ENCODE results near the gene SPTBN5. TPM values are rescaled to one million over a fixed set of nuclear protein-coding genes. Genes with fewer than 3 reads are reported as not detected.

Gene SPTBN5
- total RNA-seq, 4 donors from 2014 or later, result 1.3 to 3.3 (median 2.0) TPM

GRCh38 chr15:41814534-41814933 lies 79.3 kb downstream of the SPTBN5 start:
- no peak for DNase-seq (ENCODE audit: low spot score in 2 of 2)
- TF ChIP-seq POLR2A (IDR thresholded peaks at IDR 0.05) (no peak), CTCF (IDR thresholded peaks at IDR 0.05) (no peak)
- intact Hi-C loops (cut with DNase I; ENCODE audit: low total_unique reads), result loop anchor here (5.0 kb wide), 1 partner anchor 42 kb away; the partner anchor contains the start of gene MAPKBP1
- no peak overlapping the region for H3K4me3 ChIP-seq (ENCODE audit: low read depth, poor library complexity, severe bottlenecking)
- WGBS, 2 donors, result 85 to 88% methylated on average over 5 of the region's 5 CpGs

GRCh38 chr15:41813426-41813825 lies 80.4 kb downstream of the SPTBN5 start:
- peak in 1 of 2 donors; percentile 79 for DNase-seq (ENCODE audit: low spot score in 2 of 2)
- TF ChIP-seq POLR2A (IDR thresholded peaks at IDR 0.05) (no peak), CTCF (IDR thresholded peaks at IDR 0.05) (no peak)
- H3K4me3 ChIP-seq (ENCODE audit: low read depth, poor library complexity, severe bottlenecking), result no peak overlapping the region
- WGBS, 2 donors, result 93 to 96% methylated on average over 8 of the region's 8 CpGs
- intact Hi-C loops (cut with DNase I; ENCODE audit: low total_unique reads), result loop anchor here (5.0 kb wide), 1 partner anchor 41 kb away; the partner anchor contains the start of gene MAPKBP1

- DNase-seq (ENCODE audit: low spot score in 2 of 2), result no peak
- WGBS, 2 donors, result 89 to 92% methylated on average over 11 of the region's 11 CpGs
- intact Hi-C loops (cut with DNase I; ENCODE audit: low total_unique reads), result loop anchor here (5.0 kb wide), 1 partner anchor 41 kb away; the partner anchor contains the start of gene MAPKBP1
- H3K4me3 ChIP-seq (ENCODE audit: low read depth, poor library complexity, severe bottlenecking), result no peak overlapping the region
- TF ChIP-seq POLR2A (IDR thresholded peaks at IDR 0.05) (no peak), CTCF (IDR thresholded peaks at IDR 0.05) (no peak)
These were observed 81.0 kb downstream of the SPTBN5 start for GRCh38 chr15:41812820-41813375.

GRCh38 chr15:41811432-41812195 lies 82.2 kb downstream of the SPTBN5 start:
- WGBS, 2 donors, result 48 to 53% methylated on average over 18 of the region's 18 CpGs
- intact Hi-C loops (cut with DNase I; ENCODE audit: low total_unique reads), result loop anchor here (5.0 kb wide), 1 partner anchor 39 kb away; the partner anchor contains the start of gene MAPKBP1
- no peak overlapping the region for H3K4me3 ChIP-seq (ENCODE audit: low read depth, poor library complexity, severe bottlenecking)
- no peak for TF ChIP-seq POLR2A (IDR thresholded peaks at IDR 0.05)
- peak in 1 of 3 donors; percentile 67 for TF ChIP-seq CTCF (IDR thresholded peaks at IDR 0.05)
- peak; percentile 84 to 97 for DNase-seq (ENCODE audit: low spot score in 2 of 2)

- TF ChIP-seq POLR2A (IDR thresholded peaks at IDR 0.05) (no peak), CTCF (IDR thresholded peaks at IDR 0.05) (no peak)
- intact Hi-C loops (cut with DNase I; ENCODE audit: low total_unique reads), result loop anchor here (5.0 kb wide), 1 partner anchor 39 kb away; the partner anchor contains the start of gene MAPKBP1
- DNase-seq (ENCODE audit: low spot score in 2 of 2), result no peak
- H3K4me3 ChIP-seq (ENCODE audit: low read depth, poor library complexity, severe bottlenecking), result no peak overlapping the region
- WGBS, 2 donors, result 86 to 90% methylated on average over 5 of the region's 5 CpGs
These were observed 83.0 kb downstream of the SPTBN5 start for GRCh38 chr15:41810651-41811431.
